GM12878 (cell line): Measurements from ENCODE around the gene MANBA. TPM values are rescaled to one million over a fixed set of nuclear protein-coding genes. Genes with fewer than 3 reads are reported as not detected.

ENCODE experiments used
- BACH1 ChIP-seq: fragments of 450-650 bp; IDR thresholded peaks from 2 replicates; pipeline ENCODE4 v1.6.1; 2017; ENCODE audit warnings: mild to moderate bottlenecking, borderline replicate concordance
- BMI1 ChIP-seq: fragments of 450-650 bp; IDR thresholded peaks from 2 replicates; pipeline ENCODE4 v1.6.1; 2016; ENCODE audit warnings: mild to moderate bottlenecking, moderate library complexity, borderline replicate concordance
- CBFB ChIP-seq: IDR thresholded peaks from 2 replicates; pipeline ENCODE4 v1.6.1; 2016; ENCODE audit warnings: antibody characterized with exemption, low read depth
- ELK1 ChIP-seq: IDR thresholded peaks from 2 replicates; pipeline ENCODE4 v1.6.1; 2012; ENCODE audit warnings: low read depth, low read length, improper control_type of control experiment
- GABPA ChIP-seq: IDR thresholded peaks from 2 replicates; pipeline ENCODE4 v1.6.1; 2014; ENCODE audit warnings: antibody characterized with exemption, low read depth, mild to moderate bottlenecking, inconsistent platforms
- KDM1A ChIP-seq: fragments of 200-600 bp; sonication (generic); IDR thresholded peaks from 2 replicates; pipeline ENCODE4 v1.6.1; 2016; ENCODE audit warnings: borderline replicate concordance
- NFXL1 ChIP-seq: fragments of 450-650 bp; IDR thresholded peaks from 2 replicates; pipeline ENCODE4 v1.6.1; 2017; ENCODE audit warnings: antibody characterized with exemption, mild to moderate bottlenecking, borderline replicate concordance
- NFYB ChIP-seq: IDR thresholded peaks from 2 replicates; pipeline ENCODE4 v1.6.1; 2011; ENCODE audit warnings: low read depth, mild to moderate bottlenecking, low read length, improper control_type of control experiment, moderate library complexity; ENCODE audit not compliant: insufficient read depth
- NR2F1 ChIP-seq: fragments of 450-650 bp; conservative IDR thresholded peaks from 2 replicates; pipeline ENCODE4 v1.6.1; 2017; ENCODE audit warnings: mild to moderate bottlenecking
- RB1 ChIP-seq: fragments of 450-650 bp; formaldehyde crosslinking; IDR thresholded peaks from 2 replicates; pipeline ENCODE4 v1.6.1; 2017; ENCODE audit warnings: mild to moderate bottlenecking, borderline replicate concordance
- RBBP5 ChIP-seq: fragments of 200-600 bp; sonication (generic); conservative IDR thresholded peaks from 2 replicates; pipeline ENCODE4 v1.6.1; 2016
- RELA ChIP-seq: fragments of 450-650 bp; IDR thresholded peaks from 2 replicates; pipeline ENCODE4 v1.8.0; 2014; ENCODE audit warnings: borderline replicate concordance; ENCODE audit not compliant: partially characterized antibody
- SIX5 ChIP-seq: IDR thresholded peaks from 2 replicates; pipeline ENCODE4 v1.6.1; 2011; ENCODE audit warnings: mild to moderate bottlenecking, low read depth, low read length, moderate library complexity; ENCODE audit not compliant: severe bottlenecking
- TAF1 ChIP-seq: IDR thresholded peaks from 2 replicates; pipeline ENCODE4 v1.6.1; 2011; ENCODE audit warnings: mild to moderate bottlenecking, low read depth, low read length, borderline replicate concordance
- ZNF384 ChIP-seq: IDR thresholded peaks from 2 replicates; pipeline ENCODE4 v1.6.1; 2012; ENCODE audit warnings: low read depth, mild to moderate bottlenecking, low read length, improper control_type of control experiment, borderline replicate concordance
- polyA plus RNA-seq, 11 experiments: library from polyadenylated mRNA; depleted of rRNA in 4 of 11; unstranded in 6 of 11; stranded (reverse) in 5 of 11; fragments of >200 nt; fragmentation: Nextera tagmentation in 4 of 11; fragmentation: Illumina TruSeq in 1 of 11; extraction: Ambion mirVana in 4 of 11; extraction: Trizol in 1 of 11; gene quantifications; 1 replicate in 1 of 11; 2 replicates in 10 of 11; pipeline versions ENCODE4 v1.2.1 to v1.2.3, GENCODE V29; 2011 to 2016; ENCODE audit warnings: inconsistent platforms in 2 of 11, missing spikeins in 2 of 11, low read depth in 1 of 11
- total RNA-seq, 4 experiments: library from RNA; depleted of rRNA in 3 of 4; stranded (reverse); fragments of >200 nt in 3 of 4; fragmentation: Illumina TruSeq in 1 of 4; extraction: Trizol in 1 of 4; gene quantifications; 2 replicates each; pipeline versions ENCODE4 v1.2.1 to v1.2.3, GENCODE V29; 2013 to 2021
- TF ChIP-seq, protein P1 (sequence below): IDR thresholded peaks from 2 replicates; pipeline ENCODE4 v1.6.1; 2011; ENCODE audit warnings: mild to moderate bottlenecking, low read depth, low read length, moderate library complexity; ENCODE audit not compliant: insufficient replicate concordance
- TF ChIP-seq, protein P2 (sequence below): fragments of 450-650 bp; IDR thresholded peaks from 2 replicates; pipeline ENCODE4 v1.6.1; 2016; ENCODE audit warnings: mild to moderate bottlenecking, moderate library complexity, borderline replicate concordance
- TF ChIP-seq, protein P3 (sequence below): fragments of 150-350 bp; IDR thresholded peaks from 2 replicates; pipeline ENCODE4 v1.6.1; 2016; ENCODE audit warnings: low read depth, low read length
- TF ChIP-seq, protein P4 (sequence below): fragments of 450-650 bp; IDR thresholded peaks from 2 replicates; pipeline ENCODE4 v1.6.1; 2017; ENCODE audit warnings: borderline replicate concordance

Gene MANBA
- total and polyA plus RNA-seq, 10 of the 15 experiments (the other 5 are each of a cell fraction or from before 2014, with no cell fraction given) = 3.8 to 19.0 (median 12.5) TPM

DNA sequence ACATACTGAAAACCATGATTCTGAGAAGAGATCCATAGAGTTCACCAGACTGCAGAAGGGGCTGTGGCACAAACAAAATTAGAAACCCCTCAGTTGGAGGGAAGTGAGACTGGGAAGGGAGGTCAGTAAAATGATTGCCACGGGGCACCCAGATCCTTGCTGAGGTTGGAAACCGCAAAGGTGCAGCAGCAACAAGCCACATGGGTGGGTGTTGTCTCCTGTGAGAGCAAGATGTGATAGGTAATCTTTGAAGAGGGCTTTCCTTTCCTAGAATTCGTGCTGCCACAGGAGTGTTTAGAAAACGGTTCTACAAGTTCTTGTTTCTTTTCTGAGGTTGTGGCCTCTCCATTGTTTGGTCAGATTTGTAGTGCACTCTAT is 174.1 kb downstream of the MANBA start (continued):
- TF ChIP-seq, protein P1, sequence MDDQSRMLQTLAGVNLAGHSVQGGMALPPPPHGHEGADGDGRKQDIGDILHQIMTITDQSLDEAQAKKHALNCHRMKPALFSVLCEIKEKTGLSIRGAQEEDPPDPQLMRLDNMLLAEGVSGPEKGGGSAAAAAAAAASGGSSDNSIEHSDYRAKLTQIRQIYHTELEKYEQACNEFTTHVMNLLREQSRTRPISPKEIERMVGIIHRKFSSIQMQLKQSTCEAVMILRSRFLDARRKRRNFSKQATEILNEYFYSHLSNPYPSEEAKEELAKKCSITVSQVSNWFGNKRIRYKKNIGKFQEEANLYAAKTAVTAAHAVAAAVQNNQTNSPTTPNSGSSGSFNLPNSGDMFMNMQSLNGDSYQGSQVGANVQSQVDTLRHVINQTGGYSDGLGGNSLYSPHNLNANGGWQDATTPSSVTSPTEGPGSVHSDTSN = no peak
- TF ChIP-seq RBBP5 (no peak), BACH1 (no peak), BMI1 (0 out of 2 replicates have a peak, but pooled peaks have one; percentile 9), TAF1 (no peak), RELA (no peak), CBFB (no peak), ZNF384 (no peak), NFXL1 (no peak), SIX5 (no peak), ELK1 (no peak), KDM1A (no peak), NR2F1 (peak; percentile 62), RB1 (no peak), NFYB (no peak), GABPA (no peak)
- TF ChIP-seq, protein P2, sequence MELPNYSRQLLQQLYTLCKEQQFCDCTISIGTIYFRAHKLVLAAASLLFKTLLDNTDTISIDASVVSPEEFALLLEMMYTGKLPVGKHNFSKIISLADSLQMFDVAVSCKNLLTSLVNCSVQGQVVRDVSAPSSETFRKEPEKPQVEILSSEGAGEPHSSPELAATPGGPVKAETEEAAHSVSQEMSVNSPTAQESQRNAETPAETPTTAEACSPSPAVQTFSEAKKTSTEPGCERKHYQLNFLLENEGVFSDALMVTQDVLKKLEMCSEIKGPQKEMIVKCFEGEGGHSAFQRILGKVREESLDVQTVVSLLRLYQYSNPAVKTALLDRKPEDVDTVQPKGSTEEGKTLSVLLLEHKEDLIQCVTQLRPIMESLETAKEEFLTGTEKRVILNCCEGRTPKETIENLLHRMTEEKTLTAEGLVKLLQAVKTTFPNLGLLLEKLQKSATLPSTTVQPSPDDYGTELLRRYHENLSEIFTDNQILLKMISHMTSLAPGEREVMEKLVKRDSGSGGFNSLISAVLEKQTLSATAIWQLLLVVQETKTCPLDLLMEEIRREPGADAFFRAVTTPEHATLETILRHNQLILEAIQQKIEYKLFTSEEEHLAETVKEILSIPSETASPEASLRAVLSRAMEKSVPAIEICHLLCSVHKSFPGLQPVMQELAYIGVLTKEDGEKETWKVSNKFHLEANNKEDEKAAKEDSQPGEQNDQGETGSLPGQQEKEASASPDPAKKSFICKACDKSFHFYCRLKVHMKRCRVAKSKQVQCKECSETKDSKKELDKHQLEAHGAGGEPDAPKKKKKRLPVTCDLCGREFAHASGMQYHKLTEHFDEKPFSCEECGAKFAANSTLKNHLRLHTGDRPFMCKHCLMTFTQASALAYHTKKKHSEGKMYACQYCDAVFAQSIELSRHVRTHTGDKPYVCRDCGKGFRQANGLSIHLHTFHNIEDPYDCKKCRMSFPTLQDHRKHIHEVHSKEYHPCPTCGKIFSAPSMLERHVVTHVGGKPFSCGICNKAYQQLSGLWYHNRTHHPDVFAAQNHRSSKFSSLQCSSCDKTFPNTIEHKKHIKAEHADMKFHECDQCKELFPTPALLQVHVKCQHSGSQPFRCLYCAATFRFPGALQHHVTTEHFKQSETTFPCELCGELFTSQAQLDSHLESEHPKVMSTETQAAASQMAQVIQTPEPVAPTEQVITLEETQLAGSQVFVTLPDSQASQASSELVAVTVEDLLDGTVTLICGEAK = no peak
- TF ChIP-seq, protein P3, sequence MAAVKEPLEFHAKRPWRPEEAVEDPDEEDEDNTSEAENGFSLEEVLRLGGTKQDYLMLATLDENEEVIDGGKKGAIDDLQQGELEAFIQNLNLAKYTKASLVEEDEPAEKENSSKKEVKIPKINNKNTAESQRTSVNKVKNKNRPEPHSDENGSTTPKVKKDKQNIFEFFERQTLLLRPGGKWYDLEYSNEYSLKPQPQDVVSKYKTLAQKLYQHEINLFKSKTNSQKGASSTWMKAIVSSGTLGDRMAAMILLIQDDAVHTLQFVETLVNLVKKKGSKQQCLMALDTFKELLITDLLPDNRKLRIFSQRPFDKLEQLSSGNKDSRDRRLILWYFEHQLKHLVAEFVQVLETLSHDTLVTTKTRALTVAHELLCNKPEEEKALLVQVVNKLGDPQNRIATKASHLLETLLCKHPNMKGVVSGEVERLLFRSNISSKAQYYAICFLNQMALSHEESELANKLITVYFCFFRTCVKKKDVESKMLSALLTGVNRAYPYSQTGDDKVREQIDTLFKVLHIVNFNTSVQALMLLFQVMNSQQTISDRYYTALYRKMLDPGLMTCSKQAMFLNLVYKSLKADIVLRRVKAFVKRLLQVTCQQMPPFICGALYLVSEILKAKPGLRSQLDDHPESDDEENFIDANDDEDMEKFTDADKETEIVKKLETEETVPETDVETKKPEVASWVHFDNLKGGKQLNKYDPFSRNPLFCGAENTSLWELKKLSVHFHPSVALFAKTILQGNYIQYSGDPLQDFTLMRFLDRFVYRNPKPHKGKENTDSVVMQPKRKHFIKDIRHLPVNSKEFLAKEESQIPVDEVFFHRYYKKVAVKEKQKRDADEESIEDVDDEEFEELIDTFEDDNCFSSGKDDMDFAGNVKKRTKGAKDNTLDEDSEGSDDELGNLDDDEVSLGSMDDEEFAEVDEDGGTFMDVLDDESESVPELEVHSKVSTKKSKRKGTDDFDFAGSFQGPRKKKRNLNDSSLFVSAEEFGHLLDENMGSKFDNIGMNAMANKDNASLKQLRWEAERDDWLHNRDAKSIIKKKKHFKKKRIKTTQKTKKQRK = no peak
- TF ChIP-seq, protein P4, sequence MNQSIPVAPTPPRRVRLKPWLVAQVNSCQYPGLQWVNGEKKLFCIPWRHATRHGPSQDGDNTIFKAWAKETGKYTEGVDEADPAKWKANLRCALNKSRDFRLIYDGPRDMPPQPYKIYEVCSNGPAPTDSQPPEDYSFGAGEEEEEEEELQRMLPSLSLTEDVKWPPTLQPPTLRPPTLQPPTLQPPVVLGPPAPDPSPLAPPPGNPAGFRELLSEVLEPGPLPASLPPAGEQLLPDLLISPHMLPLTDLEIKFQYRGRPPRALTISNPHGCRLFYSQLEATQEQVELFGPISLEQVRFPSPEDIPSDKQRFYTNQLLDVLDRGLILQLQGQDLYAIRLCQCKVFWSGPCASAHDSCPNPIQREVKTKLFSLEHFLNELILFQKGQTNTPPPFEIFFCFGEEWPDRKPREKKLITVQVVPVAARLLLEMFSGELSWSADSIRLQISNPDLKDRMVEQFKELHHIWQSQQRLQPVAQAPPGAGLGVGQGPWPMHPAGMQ = no peak
